ENCODE results near the gene INSRR.

Gene INSRR

GRCh38 chr1:156803086-156803851 is 55.6 kb downstream of the INSRR start:
- no peak for DNase-seq

GRCh38 chr1:156802421-156802935 is 56.4 kb downstream of the INSRR start:
- no peak for DNase-seq

GRCh38 chr1:156801409-156802121 is 57.4 kb downstream of the INSRR start:
- peak; percentile 39 for DNase-seq

- DNase-seq: peak; percentile 87
Measured at GRCh38 chr1:156797212-156797871, 61.6 kb downstream of the INSRR start.

- DNase-seq: peak; percentile 29
Measured at GRCh38 chr1:156796340-156797097, 62.4 kb downstream of the INSRR start.

GRCh38 chr1:156795787-156796186 is 63.1 kb downstream of the INSRR start:
- DNase-seq: no peak

- DNase-seq: no peak
Measured at GRCh38 chr1:156795374-156795733, 63.6 kb downstream of the INSRR start.

GRCh38 chr1:156794506-156795373 is 64.2 kb downstream of the INSRR start:
- DNase-seq: no peak

All from NCI-H82 (cell line).